A549 (cell line): ENCODE measurements around the gene MIOX. TPM values are rescaled to one million over a fixed set of nuclear protein-coding genes. Genes with fewer than 3 reads are reported as not detected.

Source experiments
- ATAC-seq, 2 experiments: fragments of 200-7000 bp in 1 of 2; fragments of >200 bp in 1 of 2; cut with Nextera tagmentation in 1 of 2; cut with Tn5 transposase in 1 of 2; 3 replicates each; pipeline versions ENCODE4 v1.8.0 to v1.9.1; 2018 to 2020; ENCODE audit warnings: mild to moderate bottlenecking in 1 of 2, moderate library complexity in 1 of 2
- CTCF ChIA-PET: fragments of 300-600 bp; sonication (Branson Sonifier 250); formaldehyde crosslinking; extraction: SDS; loops from one replicate; lab custom pipeline; 2021; ENCODE audit warnings: antibody characterized with exemption, inconsistent platforms; lab: Yijun Ruan, JAX
- POLR2A ChIA-PET: fragments of 350-600 bp; formaldehyde crosslinking; extraction: SDS; loops from one replicate; lab custom pipeline; 2021; ENCODE audit warnings: antibody characterized with exemption, inconsistent platforms; lab: Yijun Ruan, JAX
- DNase-seq, 2 experiments: peaks; one replicate each; pipeline versions ENCODE4 v3.0.0 to v3.0.0-alpha.2; 2011 to 2016; ENCODE audit warnings: low read depth in 1 of 2, low spot score in 1 of 2
- FAIRE-seq: peaks from 2 replicates; lab custom pipeline; 2011; peaks lifted over from hg19 to GRCh38; lab: Jason Lieb, UNC
- H3K27ac ChIP-seq, 2 experiments: fragments of >200 bp; sonication (Bioruptor Twin); formaldehyde crosslinking; 3 replicates each; pipeline ENCODE4 v1.5.1; 2016 to 2017
- H3K4me1 ChIP-seq: fragments of >200 bp; sonication (Bioruptor Twin); formaldehyde crosslinking; 3 replicates; pipeline ENCODE4 v1.6.1; 2016
- H3K4me2 ChIP-seq: fragments of >200 bp; sonication (Bioruptor Twin); formaldehyde crosslinking; 3 replicates; pipeline ENCODE4 v1.6.1; 2016
- H3K4me3 ChIP-seq: fragments of >200 bp; sonication (Bioruptor Twin); formaldehyde crosslinking; 3 replicates; pipeline ENCODE4 v1.5.1; 2016
- H3K9me3 ChIP-seq: fragments of >200 bp; sonication (Bioruptor Twin); formaldehyde crosslinking; 3 replicates; pipeline ENCODE4 v1.6.1; 2016
- BCL3 ChIP-seq: fragments of >200 bp; sonication (Bioruptor Twin); formaldehyde crosslinking; IDR thresholded peaks from 3 replicates; pipeline ENCODE4 v1.6.1; 2016
- CBX8 ChIP-seq: fragments of 200-600 bp; sonication (generic); IDR thresholded peaks from 2 replicates; pipeline ENCODE4 v1.6.1; 2016
- CEBPB ChIP-seq, 2 experiments: fragments of >200 bp in 1 of 2; sonication (Bioruptor Twin) in 1 of 2; formaldehyde crosslinking in 1 of 2; IDR thresholded peaks; 2 replicates each; pipeline ENCODE4 v1.6.1; 2012 to 2016
- EHMT2 ChIP-seq: fragments of 200-600 bp; sonication (generic); IDR thresholded peaks from 2 replicates; pipeline ENCODE4 v1.6.1; 2016; ENCODE audit warnings: antibody characterized with exemption, low read depth, mild to moderate bottlenecking, moderate library complexity
- HDAC2 ChIP-seq: fragments of 200-600 bp; sonication (generic); IDR thresholded peaks from 2 replicates; pipeline ENCODE4 v1.6.1; 2016
- HOXB5 ChIP-seq: fragments of 250-450 bp; sonication (Bioruptor Pico); IDR thresholded peaks from 2 replicates; pipeline ENCODE4 v1.5.0; 2020; ENCODE audit warnings: mild to moderate bottlenecking, moderate library complexity
- JUN ChIP-seq, 2 experiments: fragments of >200 bp; sonication (Bioruptor Twin); formaldehyde crosslinking; IDR thresholded peaks; 2 replicates in 1 of 2; 3 replicates in 1 of 2; pipeline ENCODE4 v1.6.1; 2016 to 2017
- MAFK ChIP-seq: fragments of 450-650 bp; IDR thresholded peaks from 2 replicates; pipeline ENCODE4 v1.6.1; 2014; ENCODE audit not compliant: partially characterized antibody
- MYC ChIP-seq: IDR thresholded peaks from 2 replicates; pipeline ENCODE4 v1.6.1; 2012; ENCODE audit warnings: mild to moderate bottlenecking, inconsistent platforms, low read length, improper control_type of control experiment, borderline replicate concordance
- NPAS2 ChIP-seq: fragments of 250-450 bp; sonication (Bioruptor Pico); IDR thresholded peaks from 2 replicates; pipeline ENCODE4 v1.8.0; 2022; ENCODE audit warnings: mild to moderate bottlenecking, moderate library complexity, borderline replicate concordance
- PHF8 ChIP-seq: fragments of 200-600 bp; sonication (generic); IDR thresholded peaks from 2 replicates; pipeline ENCODE4 v1.6.1; 2016; ENCODE audit warnings: low read depth, mild to moderate bottlenecking, antibody characterized with exemption, moderate library complexity, borderline replicate concordance
- POLR2AphosphoS2 ChIP-seq: conservative IDR thresholded peaks from 2 replicates; pipeline ENCODE4 v1.6.1; 2012; ENCODE audit warnings: low read length, improper control_type of control experiment, inconsistent platforms
- RARB ChIP-seq: fragments of 250-450 bp; sonication (Bioruptor Pico); IDR thresholded peaks from 2 replicates; pipeline ENCODE4 v1.8.0; 2021; ENCODE audit warnings: mild to moderate bottlenecking, moderate library complexity
- ZFP36 ChIP-seq: fragments of 450-650 bp; IDR thresholded peaks from 2 replicates; pipeline ENCODE4 v1.6.1; 2014; ENCODE audit warnings: borderline replicate concordance; ENCODE audit not compliant: partially characterized antibody
- ZNF302 ChIP-seq: fragments of 250-450 bp; sonication (Bioruptor Pico); IDR thresholded peaks from 2 replicates; pipeline ENCODE4 v1.9.0; 2021; ENCODE audit warnings: inconsistent platforms, mild to moderate bottlenecking, moderate library complexity
- WGBS: methylation state at CpG from one replicate; pipeline ENCODE4 v1.1.6; 2017; ENCODE audit errors: missing lambda C conversion rate; 5-methylcytosine and 5-hydroxymethylcytosine counted together
- polyA plus RNA-seq, 4 experiments: library from polyadenylated mRNA; depleted of rRNA in 3 of 4; stranded (reverse); fragments of >200 nt; fragmentation: RNase III in 1 of 4; extraction: RNeasy Plus Mini Kit Qiagen cat#74134 plus additional on column Dnase treatment in 1 of 4; gene quantifications; 2 replicates in 3 of 4; 3 replicates in 1 of 4; pipeline ENCODE4 v1.2.3, GENCODE V29; 2011 to 2017
- TF ChIP-seq, protein P1 (sequence below): fragments of 250-450 bp; sonication (Bioruptor Pico); IDR thresholded peaks from 2 replicates; pipeline ENCODE4 v1.5.0; 2020; ENCODE audit warnings: low read depth, mild to moderate bottlenecking, moderate library complexity
- TF ChIP-seq, protein P2 (sequence below): IDR thresholded peaks from 2 replicates; pipeline ENCODE4 v1.6.1; 2012; ENCODE audit warnings: low read depth, borderline replicate concordance

MIOX gene
- polyA plus RNA-seq, 2 of the 4 experiments (the other 2 are of a cell fraction), result 0.08 TPM; not detected in 1

- 94% methylated on average over 24 of the region's 41 CpGs for WGBS
- no peak overlapping the region for H3K4me2 ChIP-seq
- TF ChIP-seq, protein P1, sequence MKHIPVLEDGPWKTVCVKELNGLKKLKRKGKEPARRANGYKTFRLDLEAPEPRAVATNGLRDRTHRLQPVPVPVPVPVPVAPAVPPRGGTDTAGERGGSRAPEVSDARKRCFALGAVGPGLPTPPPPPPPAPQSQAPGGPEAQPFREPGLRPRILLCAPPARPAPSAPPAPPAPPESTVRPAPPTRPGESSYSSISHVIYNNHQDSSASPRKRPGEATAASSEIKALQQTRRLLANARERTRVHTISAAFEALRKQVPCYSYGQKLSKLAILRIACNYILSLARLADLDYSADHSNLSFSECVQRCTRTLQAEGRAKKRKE, result no peak
- TF ChIP-seq POLR2AphosphoS2 (no peak), ZFP36 (no peak), PHF8 (no peak), JUN (IDR thresholded peaks at IDR 0.05) (no peak), MAFK (no peak)
- TF ChIP-seq, all 56 proteins: peak for 0
- CTCF ChIA-PET, result interaction anchor here (1.6 kb wide), 1 partner anchor 8 kb away, joined by 4 read pairs; no protein-coding TSS in a partner anchor
- no peaks in the 10 kb centered on the region for H3K9me3 ChIP-seq
- POLR2A ChIA-PET, result no interaction called here
- no peak for FAIRE-seq
- no peak for DNase-seq
- H3K27ac ChIP-seq, result no peak overlapping the region
- H3K4me1 ChIP-seq, result no peaks in the 10 kb centered on the region
- H3K4me3 ChIP-seq, result no peak overlapping the region
- no peak for ATAC-seq
These were observed 27.0 kb upstream of the MIOX start for GRCh38 chr22:50459496-50460140.

- 90% methylated on average over 12 of the region's 17 CpGs for WGBS
- POLR2A ChIA-PET, result no interaction called here
- Histone ChIP-seq H3K4me2 (no peak overlapping the region), H3K4me1 (no peaks in the 10 kb centered on the region), H3K4me3 (no peak overlapping the region), H3K9me3 (no peaks in the 10 kb centered on the region), H3K27ac (no peak overlapping the region)
- FAIRE-seq (no peak), DNase-seq (no peak), ATAC-seq (no peak)
- CTCF ChIA-PET, result interaction anchor here (0.7 to 1.3 kb wide), 2 partner anchors 62 to 113 kb away, joined by 3 to 4 read pairs; no protein-coding TSS in a partner anchor
- no peak for TF ChIP-seq NPAS2 (CRISPR knock-in tag)
- no peak for TF ChIP-seq CEBPB (IDR thresholded peaks at IDR 0.05)
- no peak for TF ChIP-seq EHMT2
- no peak for TF ChIP-seq CBX8
- no peak for TF ChIP-seq ZFP36
- TF ChIP-seq HDAC2, result no peak
- TF ChIP-seq BCL3, result no peak
- TF ChIP-seq, protein P2, sequence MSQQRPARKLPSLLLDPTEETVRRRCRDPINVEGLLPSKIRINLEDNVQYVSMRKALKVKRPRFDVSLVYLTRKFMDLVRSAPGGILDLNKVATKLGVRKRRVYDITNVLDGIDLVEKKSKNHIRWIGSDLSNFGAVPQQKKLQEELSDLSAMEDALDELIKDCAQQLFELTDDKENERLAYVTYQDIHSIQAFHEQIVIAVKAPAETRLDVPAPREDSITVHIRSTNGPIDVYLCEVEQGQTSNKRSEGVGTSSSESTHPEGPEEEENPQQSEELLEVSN, result no peak
- TF ChIP-seq RARB, result no peak
- no peak for TF ChIP-seq MYC
These were observed 25.7 kb upstream of the MIOX start for GRCh38 chr22:50460938-50461337.

DNA sequence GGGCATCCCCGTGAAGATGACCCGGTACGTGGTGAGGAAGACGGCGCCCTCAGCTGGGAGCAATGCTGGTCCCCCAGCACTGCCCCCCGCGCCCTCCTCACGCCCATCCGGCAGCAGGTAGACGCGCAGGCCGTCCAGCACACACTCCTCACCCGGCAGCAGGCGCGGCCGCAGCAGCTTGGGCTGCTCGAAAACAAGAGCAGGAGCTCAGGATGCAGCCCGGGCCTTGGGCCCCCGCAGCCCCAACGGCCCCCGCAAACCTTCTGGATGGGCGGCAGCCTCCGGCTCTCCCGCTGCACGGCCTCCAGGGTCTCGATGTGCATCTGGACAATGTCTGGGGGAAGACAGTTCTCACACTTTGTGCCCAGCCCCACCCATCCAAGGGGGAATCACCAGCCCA lies 25.1 kb upstream of the MIOX start:
- no peak for ATAC-seq
- CTCF ChIA-PET, result interaction anchor here (0.6 to 1.3 kb wide), 2 partner anchors 10 to 62 kb away, joined by 4 to 5 read pairs; no protein-coding TSS in a partner anchor
- Histone ChIP-seq H3K4me3 (no peak overlapping the region), H3K4me1 (no peaks in the 10 kb centered on the region), H3K27ac (no peak overlapping the region), H3K9me3 (no peaks in the 10 kb centered on the region), H3K4me2 (no peak overlapping the region)
- no peak for DNase-seq
- FAIRE-seq, result no peak
- POLR2A ChIA-PET, result no interaction called here
- WGBS, result 97% methylated on average over 24 of the region's 26 CpGs
- TF ChIP-seq HOXB5 (CRISPR knock-in tag) (no peak), ZNF302 (CRISPR knock-in tag) (no peak)
- TF ChIP-seq, all 56 proteins: peak for 0
